ENCODE data around the gene SLC2A13. TPM values are rescaled to one million over a fixed set of nuclear protein-coding genes. Genes with fewer than 3 reads are reported as not detected.

The SLC2A13 gene
- total and polyA plus RNA-seq, 10 of the 15 experiments (the other 5 are each of a cell fraction or from before 2014, with no cell fraction given): 0.05 to 3.7 (median 0.25) TPM

- ChIA-PET POLR2A (interaction anchor here (0.6 to 1.4 kb wide), 2 partner anchors 13 to 92 kb away, joined by 3 read pairs; no protein-coding TSS in a partner anchor), CTCF (interaction anchor here (0.5 to 6.7 kb wide), 53 partner anchors 8 to 865 kb away, joined by 3 to 103 read pairs (median 4); partner anchors contain the start of gene SLC2A13), SMC1A (ENCODE audit: uncharacterized antibody, unreplicated experiment) (interaction anchor here (0.6 to 6.1 kb wide), 30 partner anchors 11 to 302 kb away, joined by 3 to 76 read pairs (median 5); partner anchors contain the start of gene SLC2A13), RAD21 (ENCODE audit: unreplicated experiment) (interaction anchor here (0.5 to 4.3 kb wide), 18 partner anchors 19 to 616 kb away, joined by 3 to 76 read pairs (median 4); partner anchors contain the start of gene SLC2A13)
- H3K27ac ChIP-seq (ENCODE audit: control insufficient read depth, insufficient read depth): no peak overlapping the region
- no peak overlapping the region for H3K4me3 ChIP-seq
- no peaks in the 10 kb centered on the region for H3K27me3 ChIP-seq (replicated peaks in 1 of 2; ENCODE audit: control insufficient read depth in 2 of 2, insufficient read depth in 2 of 2, low read length in 1 of 2)
- H3K9me3 ChIP-seq (replicated peaks; ENCODE audit: control insufficient read depth, insufficient read depth, low read length): no peaks in the 10 kb centered on the region
- DNase-seq (ENCODE audit: low read depth, low spot score): no peak
- H3K36me3 ChIP-seq (ENCODE audit: control insufficient read depth in 2 of 2, insufficient read depth in 2 of 2, low read length in 1 of 2): no peaks in the 10 kb centered on the region
- peak overlapping the region; percentile 71 for H3K4me2 ChIP-seq (ENCODE audit: control insufficient read depth, insufficient read depth)
- 67% methylated on average over 3 of the region's 3 CpGs for WGBS (ENCODE audit: insufficient coverage, insufficient replicate concordance, low lambda C conversion rate, missing lambda C conversion rate)
- no peaks in the 10 kb centered on the region for H3K79me2 ChIP-seq (ENCODE audit: control insufficient read depth, insufficient read depth, low read length)
- no peaks in the 10 kb centered on the region for H4K20me1 ChIP-seq (ENCODE audit: control insufficient read depth, insufficient read depth)
- BruUV-seq (replicated peaks): no TSS peak
- intact Hi-C loops (cut with micrococcal nuclease; ENCODE audit: unreplicated experiment): loop anchor here (1.0 kb wide), 2 partner anchors 96 to 302 kb away; no protein-coding TSS in a partner anchor
- in situ Hi-C loops (cut with MboI): loop anchor here (5.0 kb wide), 2 partner anchors 96 to 296 kb away; partner anchors contain the start of gene SLC2A13
- H2AFZ ChIP-seq (ENCODE audit: control insufficient read depth, low read depth, low read length): peak overlapping the region; percentile 80
- H3K9ac ChIP-seq (ENCODE audit: control insufficient read depth, insufficient read depth, low read length): no peak overlapping the region
- H3K4me1 ChIP-seq (ENCODE audit: control insufficient read depth, insufficient read depth, low read length): no peaks in the 10 kb centered on the region
- peak; percentile 38 for ATAC-seq
- FAIRE-seq: no peak
- TF ChIP-seq ZBTB33 (IDR thresholded peaks at IDR 0.05) (no peak), ZBTB40 (IDR thresholded peaks at IDR 0.05; ENCODE audit: borderline replicate concordance) (no peak), CREM (IDR thresholded peaks at IDR 0.05; ENCODE audit: low read depth) (no peak), TAF1 (IDR thresholded peaks at IDR 0.05; ENCODE audit: borderline replicate concordance, low read depth, low read length) (no peak), KDM1A (IDR thresholded peaks at IDR 0.05; ENCODE audit: borderline replicate concordance) (no peak), RFX5 (IDR thresholded peaks at IDR 0.05; ENCODE audit: low read depth, low read length) (no peak), RB1 (IDR thresholded peaks at IDR 0.05; ENCODE audit: borderline replicate concordance) (no peak), ZNF687 (IDR thresholded peaks at IDR 0.05) (no peak), YY1 (IDR thresholded peaks at IDR 0.05; ENCODE audit: low read depth, low read length) (no peak), CEBPZ (IDR thresholded peaks at IDR 0.05; ENCODE audit: low read depth, low read length) (no peak)
Measured at GRCh38 chr12:40011775-40012129, 94.1 kb downstream of the SLC2A13 start.

Data from GM12878 (cell line).